ENCODE measurements around the gene IQSEC3. TPM values are rescaled to one million over a fixed set of nuclear protein-coding genes. Genes with fewer than 3 reads are reported as not detected.

IQSEC3 gene
- total and polyA plus RNA-seq, 2 of the 13 experiments (the other 11 are each of a cell fraction or from before 2014, with no cell fraction given) = not detected

DNA sequence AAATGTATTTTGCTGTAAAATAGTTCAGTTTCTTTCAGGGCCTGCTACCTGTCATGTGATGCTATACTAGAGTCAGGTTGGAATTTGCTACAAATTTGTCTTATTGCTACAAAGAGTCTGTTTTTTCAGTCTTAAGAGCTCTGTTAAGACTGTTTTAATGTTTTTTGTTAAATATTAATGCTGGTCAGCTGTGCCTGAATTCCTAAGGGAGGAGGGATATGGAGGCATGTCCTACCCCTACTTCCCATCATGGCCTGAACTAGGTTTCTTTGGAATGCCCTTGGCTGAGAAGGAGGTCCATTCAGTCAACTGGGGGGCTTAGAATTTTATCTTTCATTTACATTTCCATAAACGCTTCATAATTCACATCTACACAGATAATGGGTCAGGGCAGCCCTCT, 30.0 kb downstream of the IQSEC3 start:
- ChIA-PET CTCF (ENCODE audit: low intra/inter-chr PET ratio, low total read pairs) (no interaction called here), POLR2A (no interaction called here)
- H4K20me1 ChIP-seq (ENCODE audit: insufficient read depth, low read length) = no peaks in the 10 kb centered on the region
- no peaks in the 10 kb centered on the region for H3K4me1 ChIP-seq (ENCODE audit: insufficient read depth, low read length)
- no peaks in the 10 kb centered on the region for H3K79me2 ChIP-seq (ENCODE audit: insufficient read depth, low read length)
- no peak overlapping the region for H3K9ac ChIP-seq (ENCODE audit: insufficient read depth, low read depth, low read length)
- FAIRE-seq = no peak
- H3K27ac ChIP-seq (ENCODE audit: extremely low read length, insufficient read depth, low read length) = no peak overlapping the region
- intact Hi-C loops (cut with micrococcal nuclease; ENCODE audit: unreplicated experiment) (no loop called here), in situ Hi-C loops (cut with HindIII; ENCODE audit: extremely low pct_ligation_motif_present, low pct_unique_long_range_greater_than_20kb) (no loop called here)
- DNase-seq (ENCODE audit: low spot score) = no peak
- ATAC-seq = no peak
- no peak overlapping the region for H3K4me3 ChIP-seq (replicated peaks in 1 of 3; ENCODE audit: insufficient read depth in 1 of 3, low read depth in 2 of 3, low read length in 3 of 3)
- TF ChIP-seq, protein P1, sequence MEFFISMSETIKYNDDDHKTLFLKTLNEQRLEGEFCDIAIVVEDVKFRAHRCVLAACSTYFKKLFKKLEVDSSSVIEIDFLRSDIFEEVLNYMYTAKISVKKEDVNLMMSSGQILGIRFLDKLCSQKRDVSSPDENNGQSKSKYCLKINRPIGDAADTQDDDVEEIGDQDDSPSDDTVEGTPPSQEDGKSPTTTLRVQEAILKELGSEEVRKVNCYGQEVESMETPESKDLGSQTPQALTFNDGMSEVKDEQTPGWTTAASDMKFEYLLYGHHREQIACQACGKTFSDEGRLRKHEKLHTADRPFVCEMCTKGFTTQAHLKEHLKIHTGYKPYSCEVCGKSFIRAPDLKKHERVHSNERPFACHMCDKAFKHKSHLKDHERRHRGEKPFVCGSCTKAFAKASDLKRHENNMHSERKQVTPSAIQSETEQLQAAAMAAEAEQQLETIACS (CRISPR knock-in tag; IDR thresholded peaks at IDR 0.05) = no peak
- TF ChIP-seq GATAD2A (CRISPR knock-in tag; IDR thresholded peaks at IDR 0.05) (no peak), LCORL (IDR thresholded peaks at IDR 0.05) (no peak), LCORL (CRISPR knock-in tag; IDR thresholded peaks at IDR 0.05) (no peak), ARHGAP35 (CRISPR knock-in tag; IDR thresholded peaks at IDR 0.05; ENCODE audit: borderline replicate concordance) (no peak), ZNF350 (CRISPR knock-in tag; IDR thresholded peaks at IDR 0.05; ENCODE audit: borderline replicate concordance, low read depth) (no peak), MTA3 (CRISPR knock-in tag; IDR thresholded peaks at IDR 0.05) (no peak), ZNF296 (CRISPR knock-in tag; conservative IDR thresholded peaks at IDR 0.05) (no peak), ESRRA (CRISPR knock-in tag; IDR thresholded peaks at IDR 0.05; ENCODE audit: low read depth) (no peak), ZNF510 (CRISPR knock-in tag; IDR thresholded peaks at IDR 0.05; ENCODE audit: low read depth) (no peak), FOSL2 (CRISPR knock-in tag; IDR thresholded peaks at IDR 0.05) (no peak)
- H3K27me3 ChIP-seq (ENCODE audit: control insufficient read depth in 1 of 2, insufficient read depth in 2 of 2, low read length in 2 of 2) = peaks cover 2 to 53% of the 10 kb centered on the region in 2 experiments
- BruUV-seq (replicated peaks) = no TSS peak
- no peaks in the 10 kb centered on the region for H3K9me3 ChIP-seq (ENCODE audit: low read length)
- 0% methylated on average over 1 of the region's 1 CpG for WGBS (ENCODE audit: low lambda C conversion rate)
- H3K36me3 ChIP-seq (replicated peaks in 1 of 2; ENCODE audit: control insufficient read depth in 1 of 2, insufficient read depth in 2 of 2, low read length in 2 of 2) = no peaks in the 10 kb centered on the region
- H3K4me2 ChIP-seq (ENCODE audit: low read depth, low read length) = no peak overlapping the region
- no peak overlapping the region for H2AFZ ChIP-seq (ENCODE audit: low read length)
